Mesenchymal stem cell (in vitro differentiated cells and primary cell): ENCODE results near the gene MED23.

Experiments used
- DNase-seq: peaks from one replicate; pipeline ENCODE4 v3.0.0-alpha.2; 2013
- H2AFZ ChIP-seq: one replicate; pipeline ENCODE4 v1.6.1; 2013; ENCODE audit warnings: low read depth, mild to moderate bottlenecking, control low read depth, inconsistent platforms, low read length, moderate library complexity
- H2AK5ac ChIP-seq: 2 replicates; pipeline ENCODE4 v1.6.1; 2013; ENCODE audit warnings: low read length, moderate library complexity, mild to moderate bottlenecking, inconsistent platforms; ENCODE audit not compliant: severe bottlenecking
- H2BK120ac ChIP-seq: one replicate; pipeline ENCODE4 v1.6.1; 2013; ENCODE audit warnings: low read depth, mild to moderate bottlenecking, inconsistent platforms, low read length, moderate library complexity
- H2BK12ac ChIP-seq, 2 experiments: one replicate each; pipeline ENCODE4 v1.6.1; 2013; ENCODE audit warnings: inconsistent platforms in 2 of 2, low read length in 2 of 2, mild to moderate bottlenecking in 2 of 2, moderate library complexity in 2 of 2, control low read depth in 1 of 2
- H2BK15ac ChIP-seq: one replicate; pipeline ENCODE4 v1.6.1; 2013; ENCODE audit warnings: mild to moderate bottlenecking, low read depth, inconsistent platforms; ENCODE audit not compliant: poor library complexity, severe bottlenecking
- H2BK5ac ChIP-seq: 2 replicates; pipeline ENCODE4 v1.6.1; 2013; ENCODE audit warnings: low read depth, mild to moderate bottlenecking, low read length, control low read depth, inconsistent platforms; ENCODE audit not compliant: poor library complexity, severe bottlenecking
- H3K14ac ChIP-seq, 2 experiments: one replicate each; pipeline ENCODE4 v1.6.1; 2013; ENCODE audit warnings: inconsistent platforms in 2 of 2, low read length in 2 of 2, control low read depth in 1 of 2, mild to moderate bottlenecking in 1 of 2, moderate library complexity in 1 of 2
- H3K18ac ChIP-seq, 2 experiments: one replicate each; pipeline ENCODE4 v1.6.1; 2013; ENCODE audit warnings: inconsistent platforms in 2 of 2, low read length in 2 of 2, control low read depth in 1 of 2, low read depth in 1 of 2, mild to moderate bottlenecking in 1 of 2
- H3K23ac ChIP-seq, 2 experiments: one replicate each; pipeline ENCODE4 v1.6.1; 2013; ENCODE audit warnings: inconsistent platforms in 2 of 2, low read length in 2 of 2, mild to moderate bottlenecking in 2 of 2, moderate library complexity in 2 of 2, control low read depth in 1 of 2
- H3K27ac ChIP-seq: 2 replicates; pipeline ENCODE4 v1.5.1; 2013; ENCODE audit warnings: mild to moderate bottlenecking, moderate library complexity, low read length, control low read depth, inconsistent platforms; ENCODE audit not compliant: poor library complexity, severe bottlenecking
- H3K27me3 ChIP-seq, 2 experiments: 2 replicates each; pipeline versions ENCODE4 v1.6.1 to v1.7.0; 2013; ENCODE audit warnings: low read length in 2 of 2, mild to moderate bottlenecking in 2 of 2, moderate library complexity in 2 of 2, control low read depth in 1 of 2, inconsistent platforms in 1 of 2; ENCODE audit not compliant: control insufficient read depth in 1 of 2, insufficient read depth in 1 of 2
- H3K36me3 ChIP-seq, 2 experiments: 2 replicates each; pipeline versions ENCODE4 v1.6.1 to v1.7.0; 2013; ENCODE audit warnings: low read length in 2 of 2, control low read depth in 1 of 2, inconsistent platforms in 1 of 2, low read depth in 1 of 2, mild to moderate bottlenecking in 1 of 2; ENCODE audit not compliant: insufficient read depth in 2 of 2, control insufficient read depth in 1 of 2
- H3K4ac ChIP-seq, 2 experiments: one replicate each; pipeline ENCODE4 v1.6.1; 2013; ENCODE audit warnings: inconsistent platforms in 2 of 2, low read length in 2 of 2, mild to moderate bottlenecking in 2 of 2, moderate library complexity in 2 of 2, control low read depth in 1 of 2, low read depth in 1 of 2
- H3K4me1 ChIP-seq: 2 replicates; pipeline ENCODE4 v1.6.1; 2013; ENCODE audit warnings: low read depth, low read length, control low read depth; ENCODE audit not compliant: control insufficient read depth, insufficient read depth
- H3K4me2 ChIP-seq: 2 replicates; pipeline ENCODE4 v1.6.1; 2013; ENCODE audit warnings: low read length, mild to moderate bottlenecking, inconsistent platforms; ENCODE audit not compliant: poor library complexity, severe bottlenecking
- H3K4me3 ChIP-seq, 2 experiments: 2 replicates each; pipeline versions ENCODE4 v1.5.1 to v1.7.0; 2013; ENCODE audit warnings: low read length in 2 of 2, mild to moderate bottlenecking in 2 of 2, control low read depth in 1 of 2, low read depth in 1 of 2; ENCODE audit not compliant: insufficient read depth in 1 of 2
- H3K79me1 ChIP-seq: replicated peaks from 2 replicates; pipeline ENCODE4 v1.6.1; 2013; ENCODE audit warnings: mild to moderate bottlenecking, control low read depth, low read length, inconsistent platforms; ENCODE audit not compliant: poor library complexity, severe bottlenecking
- H3K9ac ChIP-seq: 2 replicates; pipeline ENCODE4 v1.7.0; 2013; ENCODE audit warnings: mild to moderate bottlenecking, low read length, moderate library complexity
- H3K9me3 ChIP-seq: 2 replicates; pipeline ENCODE4 v1.7.0; 2013; ENCODE audit warnings: mild to moderate bottlenecking, low read length; ENCODE audit not compliant: control insufficient read depth
- H4K8ac ChIP-seq: one replicate; pipeline ENCODE4 v1.6.1; 2013; ENCODE audit warnings: inconsistent platforms, mild to moderate bottlenecking, low read length, moderate library complexity
- H4K91ac ChIP-seq: one replicate; pipeline ENCODE4 v1.6.1; 2013; ENCODE audit warnings: mild to moderate bottlenecking, low read length, inconsistent platforms
- WGBS: methylation state at CpG from one replicate; pipeline ENCODE4 v1.1.7; 2013; ENCODE audit warnings: mixed read lengths; 5-methylcytosine and 5-hydroxymethylcytosine counted together

The MED23 gene

GRCh38 chr6:131644921-131645320 is 16.9 kb upstream of the MED23 start:
- Histone ChIP-seq H3K4ac (no peak overlapping the region), H2BK120ac (no peak overlapping the region), H3K9me3 (no peaks in the 10 kb centered on the region), H2BK12ac (no peak overlapping the region), H3K14ac (no peak overlapping the region), H3K4me1 (no peaks in the 10 kb centered on the region), H2AFZ (no peak overlapping the region), H4K91ac (no peak overlapping the region), H3K4me3 (no peak overlapping the region), H3K79me1 (no peaks in the 10 kb centered on the region), H3K27ac (no peak overlapping the region), H3K27me3 (no peaks in the 10 kb centered on the region), H2AK5ac (no peak overlapping the region), H2BK5ac (no peak overlapping the region), H3K23ac (no peak overlapping the region), H3K18ac (no peak overlapping the region), H3K4me2 (no peak overlapping the region), H4K8ac (no peak overlapping the region), H2BK15ac (no peak overlapping the region), H3K9ac (no peak overlapping the region), H3K36me3 (no peaks in the 10 kb centered on the region)
- WGBS, result no CpG with 5 or more reads among the region's 1 CpG
- no peak for DNase-seq

- Histone ChIP-seq H2BK12ac (no peak overlapping the region), H2BK120ac (no peak overlapping the region), H3K9ac (no peak overlapping the region), H2AK5ac (no peak overlapping the region), H3K9me3 (no peaks in the 10 kb centered on the region), H3K27me3 (no peaks in the 10 kb centered on the region), H3K23ac (no peak overlapping the region), H3K79me1 (no peaks in the 10 kb centered on the region), H4K91ac (no peak overlapping the region), H3K18ac (no peak overlapping the region), H3K4ac (no peak overlapping the region), H4K8ac (no peak overlapping the region), H3K36me3 (no peaks in the 10 kb centered on the region), H2BK5ac (no peak overlapping the region), H3K14ac (no peak overlapping the region), H3K4me3 (no peak overlapping the region), H3K4me2 (no peak overlapping the region), H2AFZ (no peak overlapping the region), H3K4me1 (no peaks in the 10 kb centered on the region), H2BK15ac (no peak overlapping the region), H3K27ac (no peak overlapping the region)
- no peak for DNase-seq
- WGBS, result 73% methylated on average over 2 of the region's 2 CpGs
These were observed 15.9 kb upstream of the MED23 start for GRCh38 chr6:131643855-131644460.

GRCh38 chr6:131642987-131643611 is 15.1 kb upstream of the MED23 start:
- Histone ChIP-seq H3K9me3 (no peaks in the 10 kb centered on the region), H3K4me2 (no peak overlapping the region), H3K14ac (no peak overlapping the region), H3K4me3 (no peak overlapping the region), H3K9ac (no peak overlapping the region), H3K79me1 (no peaks in the 10 kb centered on the region), H3K18ac (no peak overlapping the region), H2AFZ (no peak overlapping the region), H3K36me3 (no peaks in the 10 kb centered on the region), H2BK15ac (no peak overlapping the region), H3K4me1 (no peaks in the 10 kb centered on the region), H3K23ac (no peak overlapping the region), H3K4ac (no peak overlapping the region), H3K27ac (no peak overlapping the region), H3K27me3 (no peaks in the 10 kb centered on the region), H2BK120ac (no peak overlapping the region), H2BK5ac (no peak overlapping the region), H2BK12ac (no peak overlapping the region), H2AK5ac (no peak overlapping the region), H4K91ac (no peak overlapping the region), H4K8ac (no peak overlapping the region)
- no peak for DNase-seq
- WGBS, result 83% methylated on average over 3 of the region's 3 CpGs

- Histone ChIP-seq H4K91ac (no peak overlapping the region), H2AK5ac (no peak overlapping the region), H2BK15ac (no peak overlapping the region), H3K4ac (no peak overlapping the region), H3K36me3 (no peaks in the 10 kb centered on the region), H3K4me3 (no peak overlapping the region), H3K18ac (no peak overlapping the region), H3K4me2 (no peak overlapping the region), H3K27me3 (no peaks in the 10 kb centered on the region), H2BK120ac (no peak overlapping the region), H3K79me1 (no peaks in the 10 kb centered on the region), H3K23ac (no peak overlapping the region), H3K9ac (no peak overlapping the region), H4K8ac (no peak overlapping the region), H3K14ac (no peak overlapping the region), H2BK12ac (no peak overlapping the region), H2BK5ac (no peak overlapping the region), H3K9me3 (no peaks in the 10 kb centered on the region), H3K27ac (no peak overlapping the region), H2AFZ (no peak overlapping the region), H3K4me1 (no peaks in the 10 kb centered on the region)
- DNase-seq, result no peak
- 74% methylated on average over 6 of the region's 6 CpGs for WGBS
These were observed 14.5 kb upstream of the MED23 start for GRCh38 chr6:131642565-131642964.
